Lung microvascular endothelial cell (primary cell): ENCODE data around the gene SSC5D. TPM values are rescaled to one million over a fixed set of nuclear protein-coding genes. Genes with fewer than 3 reads are reported as not detected.
"Not testable (repeated sequence)": the region's sequence is repeated elsewhere in the genome, so short reads cannot be mapped to it uniquely, and the experiment has no call there.

Source experiments
- DNase-seq, 2 donors: peaks; one replicate each; pipeline versions ENCODE4 v3.0.0 to v3.0.0-alpha.2; 2010; ENCODE audit warnings: low read depth in 2 of 2
- total RNA-seq: library from RNA; depleted of rRNA; stranded (reverse); fragments of >200 nt; gene quantifications from 2 replicates; pipeline ENCODE4 v1.2.1, GENCODE V29; 2014

SSC5D gene
- total RNA-seq, 1 donor from 2014 or later: not detected

DNA sequence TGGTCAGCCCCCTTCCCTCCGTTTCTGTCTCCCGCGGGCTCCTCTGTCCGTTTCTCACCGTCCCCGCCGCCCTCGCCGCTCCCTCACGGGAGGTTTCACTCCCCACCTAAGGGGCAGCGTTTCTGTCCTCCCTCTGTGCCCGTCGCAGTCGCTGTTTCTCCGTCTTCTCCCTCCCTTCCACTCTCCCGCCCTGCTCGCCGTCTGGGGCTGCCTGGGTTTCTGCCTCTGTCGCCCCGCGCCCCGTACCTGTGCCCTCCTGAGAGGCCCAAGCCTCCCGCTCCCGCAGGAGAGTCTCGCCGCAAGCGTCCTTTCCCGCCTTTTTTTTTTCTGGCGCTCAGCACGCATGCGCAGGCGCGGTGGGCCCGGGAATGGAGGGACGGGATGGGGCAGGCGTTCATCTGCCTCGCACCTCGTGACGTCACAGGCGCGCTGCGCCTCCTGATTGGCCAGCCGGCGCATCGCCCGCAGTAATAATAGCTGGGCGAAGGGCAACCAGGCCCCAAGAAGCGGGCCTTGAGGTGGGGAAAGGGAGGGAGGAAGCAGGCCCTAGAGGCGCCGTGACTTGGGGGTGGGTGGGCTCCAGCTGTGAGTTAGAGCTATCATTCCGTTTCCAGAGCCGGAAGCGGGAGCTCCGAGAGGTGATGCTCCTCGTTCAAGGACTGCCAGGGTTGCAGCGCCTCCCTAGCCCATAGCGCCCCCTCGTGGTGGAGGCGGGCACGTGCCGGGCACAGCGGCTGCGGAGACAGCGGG, 15.4 kb downstream of the SSC5D start:
- DNase-seq: peak; percentile 92 to 96

DNA sequence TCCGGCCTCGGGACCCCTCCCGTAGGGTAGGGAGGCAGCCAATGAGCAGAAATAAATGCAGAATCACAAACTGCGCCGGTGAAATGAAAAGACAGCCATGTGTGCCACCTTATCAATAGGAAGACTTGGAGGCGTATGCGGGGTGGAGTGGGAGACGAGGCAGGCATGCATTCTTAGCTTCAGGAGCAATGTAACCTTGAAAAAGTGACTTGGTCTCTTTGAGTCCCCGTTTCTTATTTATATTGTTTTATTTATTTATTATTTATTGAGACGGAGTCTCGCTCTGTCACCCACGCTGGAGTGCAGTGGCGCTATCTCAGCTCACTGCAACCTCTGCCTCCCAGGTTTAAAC, 16.0 kb downstream of the SSC5D start:
- DNase-seq: no peak

GRCh38 chr19:55504981-55505380, 16.7 kb downstream of the SSC5D start:
- DNase-seq: no peak

DNA sequence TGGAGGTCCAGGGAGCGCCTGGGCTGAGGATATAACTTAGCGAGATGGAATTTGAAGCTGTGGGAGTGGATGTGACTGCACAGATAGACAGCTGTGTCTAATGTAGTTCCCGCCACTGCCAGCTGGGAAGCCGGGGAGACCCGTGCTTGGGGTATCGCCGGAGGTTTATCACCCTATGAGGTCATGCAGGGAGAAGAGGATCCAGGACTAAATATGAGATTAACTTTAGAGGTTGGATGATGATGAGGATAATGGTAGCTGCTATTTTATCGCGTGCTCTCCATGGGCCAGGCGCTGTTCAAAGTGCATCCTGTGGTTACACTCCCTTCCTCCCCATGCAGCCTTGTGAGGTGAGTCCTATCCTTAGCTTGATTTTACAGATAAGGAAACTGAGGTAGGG, 19.9 kb downstream of the SSC5D start:
- DNase-seq: no peak

GRCh38 chr19:55516878-55517620, 28.8 kb downstream of the SSC5D start:
- DNase-seq: peak; percentile 94 to 95

GRCh38 chr19:55519451-55520311, 31.4 kb downstream of the SSC5D start:
- DNase-seq: peak in 1 of 2 donors; percentile 77

DNA sequence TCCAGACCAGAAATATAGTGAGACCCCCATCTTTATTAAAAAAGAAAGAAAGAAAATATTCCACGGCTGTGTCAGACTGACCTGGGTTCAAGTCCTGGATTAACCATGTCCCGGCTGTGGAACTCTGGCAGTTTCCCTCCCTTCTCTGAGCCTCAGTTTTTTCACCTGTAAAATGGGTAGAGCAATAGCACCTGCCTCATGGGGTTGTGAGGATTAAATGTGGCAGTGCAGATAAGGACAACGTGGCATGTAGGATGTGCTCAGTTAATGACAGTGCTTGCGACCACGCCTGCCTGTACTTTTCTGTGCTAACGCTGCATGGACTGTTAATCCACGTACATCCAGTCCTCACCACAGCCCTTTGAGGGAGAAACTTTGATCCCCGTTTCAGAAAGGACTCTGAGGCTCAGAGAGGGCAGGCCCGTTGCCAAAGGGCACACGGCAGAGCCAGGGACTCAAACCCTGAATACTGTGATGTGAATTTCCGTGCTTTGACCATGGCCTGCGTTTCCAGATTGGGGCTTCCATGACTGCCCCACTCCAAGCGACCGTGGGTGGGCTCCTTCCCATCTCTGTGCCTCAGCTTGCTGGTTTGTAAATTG, 32.6 kb downstream of the SSC5D start:
- DNase-seq: no peak

GRCh38 chr19:55525289-55526101, 37.3 kb downstream of the SSC5D start:
- DNase-seq: no peak

DNA sequence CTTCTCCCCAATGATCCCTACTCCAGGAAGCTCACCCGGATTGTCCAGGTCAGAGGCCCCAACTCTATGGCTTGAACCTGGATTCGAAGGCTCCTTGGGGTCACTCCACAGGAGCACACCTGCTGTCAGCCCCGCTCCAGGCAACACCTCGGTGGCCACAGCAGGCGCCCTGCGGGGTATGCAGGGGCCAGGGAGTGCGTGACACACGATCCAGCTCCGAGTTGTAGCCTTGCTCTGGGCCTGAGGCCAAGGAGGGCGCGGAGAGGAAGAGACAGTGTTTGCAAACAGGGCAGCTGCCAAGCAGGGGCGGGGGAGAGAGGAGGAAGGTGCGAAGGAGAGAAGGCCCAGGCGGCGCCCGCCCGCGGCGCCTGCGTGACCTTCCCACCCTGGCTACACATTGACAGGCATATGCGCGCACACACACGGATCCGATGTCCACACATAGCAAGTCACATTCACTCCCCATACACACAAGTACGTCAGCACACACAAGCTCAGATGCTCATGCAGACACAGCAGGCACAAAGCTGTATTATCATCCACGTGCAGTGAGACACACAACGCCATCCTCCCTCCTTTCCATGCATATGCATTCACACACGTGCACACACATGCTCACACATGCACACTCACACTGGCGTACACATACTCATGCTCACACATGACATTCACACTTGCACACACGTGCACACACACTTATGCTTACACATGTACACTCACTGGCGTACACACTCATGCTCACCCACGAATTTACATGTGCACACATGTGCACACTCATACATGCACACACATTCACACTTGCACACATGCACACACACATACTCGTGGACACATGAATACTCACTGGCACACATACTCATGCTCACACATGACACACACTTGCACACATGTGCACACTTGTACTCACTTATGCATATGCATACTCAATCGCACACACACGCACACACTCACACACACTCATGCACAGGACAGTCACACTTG, 38.3 kb downstream of the SSC5D start:
- peak; percentile 53 to 77 for DNase-seq

- DNase-seq: no peak
Measured at GRCh38 chr19:55527197-55528029, 39.2 kb downstream of the SSC5D start.

- peak in 1 of 2 donors; percentile 23 for DNase-seq
Measured at GRCh38 chr19:55528030-55528803, 40.0 kb downstream of the SSC5D start.

GRCh38 chr19:55529636-55530234, 41.5 kb downstream of the SSC5D start:
- DNase-seq: no peak

GRCh38 chr19:55530996-55531395, 42.8 kb downstream of the SSC5D start:
- DNase-seq: no peak

GRCh38 chr19:55534280-55534679, 46.0 kb downstream of the SSC5D start:
- DNase-seq: not testable (repeated sequence)

DNA sequence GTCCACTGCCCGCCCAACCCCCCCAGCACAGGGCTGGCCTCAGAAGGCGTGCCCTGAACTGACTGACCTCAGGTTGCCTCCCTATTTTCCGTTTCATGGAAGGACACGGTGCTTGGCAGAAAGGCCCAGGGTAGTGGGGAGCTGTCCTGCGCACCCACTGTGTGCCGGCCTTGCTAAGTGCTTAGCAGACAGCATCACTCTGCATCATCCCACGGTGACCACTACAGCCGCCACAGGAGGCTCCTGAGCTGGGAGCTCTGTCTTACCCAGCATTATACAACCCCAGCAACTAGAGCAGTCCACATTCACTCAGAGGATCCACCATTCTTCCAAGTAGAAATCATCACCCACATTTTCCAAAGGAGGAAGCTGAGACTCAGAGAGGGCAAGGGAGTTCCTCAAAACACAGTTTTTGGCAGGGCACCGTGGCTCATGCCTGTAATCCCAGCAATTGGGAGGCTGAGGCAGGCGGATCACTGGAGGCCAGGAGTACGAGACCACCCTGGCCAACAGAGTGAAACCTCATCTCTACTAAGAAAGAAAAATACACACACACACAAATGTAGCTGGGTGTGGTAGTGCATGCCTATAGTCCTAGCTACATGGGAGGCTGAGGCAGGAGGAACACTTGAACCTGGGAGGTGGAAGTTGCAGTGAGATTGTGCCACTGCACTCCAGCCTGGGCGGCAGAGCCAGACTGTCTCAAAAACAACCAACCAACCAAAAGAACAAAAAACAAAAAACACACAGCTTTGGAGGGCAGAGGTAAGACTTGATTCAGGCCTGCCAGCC, 47.1 kb downstream of the SSC5D start:
- no peak for DNase-seq

DNA sequence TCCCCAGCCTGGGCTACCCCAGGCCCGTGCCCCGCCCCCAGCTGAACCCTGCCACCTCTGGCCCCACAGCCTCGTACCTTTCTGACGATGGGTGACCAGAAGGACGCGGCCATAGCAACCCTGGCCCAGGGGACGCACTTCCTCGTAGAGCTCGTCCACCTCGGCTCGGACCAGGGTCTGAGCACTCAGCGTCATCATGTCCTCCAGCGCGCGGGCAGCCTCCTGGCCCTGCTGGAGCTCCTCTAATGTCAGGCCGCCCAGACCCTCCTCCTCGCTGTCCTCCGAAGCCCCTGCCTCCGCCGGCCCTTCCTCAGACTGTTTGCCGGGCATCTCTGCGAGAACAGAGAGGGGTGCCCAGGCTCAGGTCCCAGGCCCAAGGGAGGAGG, 47.7 kb downstream of the SSC5D start:
- DNase-seq: no peak

- no peak for DNase-seq
Measured at GRCh38 chr19:55536366-55536765, 48.1 kb downstream of the SSC5D start.
